K562 (cell line): Measurements from ENCODE around the gene TAOK2. TPM values are rescaled to one million over a fixed set of nuclear protein-coding genes. Genes with fewer than 3 reads are reported as not detected.

Experiments
- ATAC-seq: fragments of 200-7000 bp; cut with Tn5 transposase; 3 replicates; pipeline ENCODE4 v1.9.1; 2020; ENCODE audit warnings: moderate library complexity
- BruUV-seq: library from RNA; stranded (reverse); fragments of 400-500 nt; replicated peaks from 2 replicates; lab custom pipeline; 2021; lab: Mats Ljungman, UMichigan
- CTCF ChIA-PET: fragments of 300-600 bp; formaldehyde crosslinking; extraction: SDS; loops from one replicate; lab custom pipeline; 2021; ENCODE audit warnings: low intra/inter-chr PET ratio; lab: Yijun Ruan, JAX
- POLR2A ChIA-PET: fragments of 300-600, 350-650 bp; sonication (Branson Sonifier 250); formaldehyde crosslinking; extraction: SDS; loops from one replicate; lab custom pipeline; 2021; ENCODE audit warnings: antibody characterized with exemption, inconsistent platforms; lab: Yijun Ruan, JAX
- DNase-seq, 4 experiments: peaks; one replicate each; pipeline versions ENCODE4 v3.0.0 to v3.0.0-alpha.2; 2011 to 2018; ENCODE audit warnings: low spot score in 3 of 4, mixed read lengths in 3 of 4; ENCODE audit errors: extremely low read depth in 1 of 4
- FAIRE-seq: peaks from 2 replicates; lab custom pipeline; 2011; peaks lifted over from hg19 to GRCh38; lab: Jason Lieb, UNC
- H2AFZ ChIP-seq: 2 replicates; pipeline ENCODE4 v1.6.0; 2011; ENCODE audit warnings: low read depth, low read length, control low read depth, inconsistent platforms
- H3K27ac ChIP-seq: fragments of 200-600 bp; 3 replicates; pipeline ENCODE4 v1.8.0; 2011; ENCODE audit warnings: low read depth, mild to moderate bottlenecking, control low read depth, inconsistent platforms, low read length, moderate library complexity, mixed read lengths; ENCODE audit errors: extremely low read depth
- H3K27me3 ChIP-seq, 2 experiments: fragments of 300-600 bp in 1 of 2; 2 replicates in 1 of 2; 3 replicates in 1 of 2; pipeline versions ENCODE4 v1.6.0 to v1.8.0; 2011; ENCODE audit warnings: inconsistent platforms in 2 of 2, low read length in 2 of 2, mild to moderate bottlenecking in 1 of 2, mixed read lengths in 1 of 2, moderate library complexity in 1 of 2; ENCODE audit not compliant: control insufficient read depth in 2 of 2, insufficient read depth in 2 of 2
- H3K36me3 ChIP-seq: fragments of 300-600 bp; 3 replicates; pipeline ENCODE4 v1.8.0; 2011; ENCODE audit warnings: mild to moderate bottlenecking, low read length, inconsistent platforms; ENCODE audit not compliant: control insufficient read depth, insufficient read depth
- H3K4me1 ChIP-seq, 2 experiments: fragments of 200-600 bp in 1 of 2; replicated peaks in 1 of 2; 2 replicates in 1 of 2; 3 replicates in 1 of 2; pipeline versions ENCODE4 v1.5.1 to v1.8.0; 2011; ENCODE audit warnings: inconsistent platforms in 2 of 2, low read length in 2 of 2, mild to moderate bottlenecking in 1 of 2, mixed read lengths in 1 of 2, moderate library complexity in 1 of 2; ENCODE audit not compliant: control insufficient read depth in 2 of 2, insufficient read depth in 2 of 2
- H3K4me2 ChIP-seq: 2 replicates; pipeline ENCODE4 v1.6.1; 2011; ENCODE audit warnings: low read length, control low read depth, inconsistent platforms, mixed read lengths; ENCODE audit not compliant: insufficient read depth
- H3K4me3 ChIP-seq: fragments of 200-600 bp; sonication (generic), shearing (Covaris generic); 2 replicates; pipeline ENCODE4 v1.5.1; 2016; ENCODE audit warnings: control low read depth, inconsistent platforms
- H3K79me2 ChIP-seq: fragments of 200-600 bp; 3 replicates; pipeline ENCODE4 v1.8.0; 2011; ENCODE audit warnings: low read length, inconsistent platforms; ENCODE audit not compliant: control insufficient read depth, insufficient read depth
- H3K9ac ChIP-seq, 2 experiments: 2 replicates each; pipeline versions ENCODE4 v1.6.0 to v1.6.1; 2011; ENCODE audit warnings: low read depth in 2 of 2, low read length in 2 of 2, control low read depth in 1 of 2, inconsistent platforms in 1 of 2, mild to moderate bottlenecking in 1 of 2, mixed read lengths in 1 of 2; ENCODE audit not compliant: insufficient read depth in 1 of 2
- H3K9me1 ChIP-seq: one replicate; pipeline ENCODE4 v1.6.0; 2011; ENCODE audit warnings: inconsistent platforms, mild to moderate bottlenecking, low read length, moderate library complexity; ENCODE audit not compliant: control insufficient read depth, insufficient read depth
- H3K9me3 ChIP-seq: replicated peaks from 2 replicates; pipeline ENCODE4 v1.5.1; 2011; ENCODE audit warnings: low read depth, low read length, inconsistent platforms; ENCODE audit not compliant: control insufficient read depth, insufficient read depth
- H4K20me1 ChIP-seq: replicated peaks from 2 replicates; pipeline ENCODE4 v1.6.1; 2011; ENCODE audit warnings: low read length, inconsistent platforms, mixed read lengths; ENCODE audit not compliant: control insufficient read depth, insufficient read depth
- FOXK2 ChIP-seq, 2 experiments: fragments of 450-650 bp; IDR thresholded peaks in 1 of 2; conservative IDR thresholded peaks in 1 of 2; 2 replicates each; pipeline ENCODE4 v1.6.1; 2016; ENCODE audit warnings: low read depth in 2 of 2, mild to moderate bottlenecking in 1 of 2
- MBD2 ChIP-seq: sonication (generic); IDR thresholded peaks from 2 replicates; pipeline ENCODE4 v1.6.1; 2016; ENCODE audit warnings: low read depth, borderline replicate concordance
- OTX1 ChIP-seq: fragments of 450-650 bp; formaldehyde crosslinking; IDR thresholded peaks from 2 replicates; pipeline ENCODE4 v1.4.0; 2022; ENCODE audit warnings: mild to moderate bottlenecking
- PHB ChIP-seq: fragments of 250-450 bp; sonication (Bioruptor Pico); IDR thresholded peaks from 2 replicates; pipeline ENCODE4 v1.5.0; 2021
- PHF8 ChIP-seq: fragments of 200-600 bp; sonication (generic); IDR thresholded peaks from 2 replicates; pipeline ENCODE4 v1.6.1; 2012; ENCODE audit warnings: mixed run types, mild to moderate bottlenecking, inconsistent platforms, low read length, moderate library complexity, borderline replicate concordance
- SAP30 ChIP-seq: fragments of 200-600 bp; sonication (generic); IDR thresholded peaks from 2 replicates; pipeline ENCODE4 v1.6.1; 2012; ENCODE audit warnings: borderline replicate concordance, low read depth, mild to moderate bottlenecking, moderate library complexity, low read length, control low read depth, inconsistent platforms; ENCODE audit not compliant: insufficient read depth, poor library complexity, severe bottlenecking
- SPI1 ChIP-seq: IDR thresholded peaks from 2 replicates; pipeline ENCODE4 v1.6.1; 2011; ENCODE audit warnings: low read depth, low read length, control low read depth, borderline replicate concordance
- TBP ChIP-seq: optimal IDR thresholded peaks from 2 replicates; pipeline ENCODE3; 2011; ENCODE audit warnings: low read depth, low read length, improper control_type of control experiment
- ZFP36 ChIP-seq: fragments of 150-350 bp; IDR thresholded peaks from 2 replicates; pipeline ENCODE4 v1.6.1; 2018; ENCODE audit warnings: low read length, low read depth; ENCODE audit not compliant: partially characterized antibody
- ZFX ChIP-seq: sonication (generic); formaldehyde crosslinking; IDR thresholded peaks from 2 replicates; pipeline ENCODE4 v1.8.0; 2022; ENCODE audit warnings: mild to moderate bottlenecking, missing genetic modification reagents, moderate library complexity
- ZNF76 ChIP-seq: fragments of 250-450 bp; sonication (Bioruptor Pico); IDR thresholded peaks from 2 replicates; pipeline ENCODE4 v1.4.0; 2020; ENCODE audit warnings: mild to moderate bottlenecking, moderate library complexity, borderline replicate concordance
- WGBS: fragments of 100-300 bp; shearing (Covaris generic); methylation state at CpG from one replicate; pipeline ENCODE4 v1.1.6; 2016; ENCODE audit warnings: low coverage, mixed read lengths; ENCODE audit not compliant: insufficient coverage; ENCODE audit errors: missing lambda C conversion rate; 5-methylcytosine and 5-hydroxymethylcytosine counted together
- in situ Hi-C: fragments of 300-500 bp; cut with MboI; formaldehyde crosslinking; loops from 4 replicates; pipeline ENCODE4 v1.15.0; 2018; ENCODE audit warnings: inconsistent platforms, mixed read lengths
- intact Hi-C: fragments of 100-400 bp; cut with micrococcal nuclease; formaldehyde crosslinking; loops from 2 replicates; pipeline ENCODE4 v1.14.2; 2022
- polyA plus RNA-seq, 8 experiments: library from polyadenylated mRNA; depleted of rRNA in 4 of 8; stranded (reverse) in 5 of 8; unstranded in 3 of 8; fragments of >200 nt; fragmentation: Nextera tagmentation in 2 of 8; fragmentation: Illumina TruSeq in 1 of 8; extraction: Ambion mirVana in 2 of 8; extraction: Trizol in 1 of 8; gene quantifications; 2 replicates each; pipeline versions ENCODE4 v1.2.1 to v1.2.3, GENCODE V29; 2011 to 2014; ENCODE audit warnings: inconsistent platforms in 1 of 8, missing spikeins in 1 of 8
- total RNA-seq, 7 experiments: library from RNA; depleted of rRNA in 6 of 7; stranded (reverse); fragments of >200 nt in 6 of 7; fragmentation: Illumina TruSeq in 2 of 7; extraction: Trizol in 2 of 7; gene quantifications; 2 replicates each; pipeline versions ENCODE4 v1.2.1 to v1.2.3, GENCODE V29; 2011 to 2021; ENCODE audit warnings: low replicate concordance in 1 of 7
- TF ChIP-seq, protein P1 (sequence below): fragments of 250-450 bp; sonication (Bioruptor Pico); IDR thresholded peaks from 2 replicates; pipeline ENCODE4 v1.8.0; 2022; ENCODE audit warnings: moderate library complexity, mild to moderate bottlenecking, inconsistent platforms
- TF ChIP-seq, protein P2 (sequence below): fragments of 250-450 bp; sonication (Bioruptor Pico); IDR thresholded peaks from 2 replicates; pipeline ENCODE4 v1.8.0; 2021; ENCODE audit warnings: mild to moderate bottlenecking, moderate library complexity
- TF ChIP-seq, protein P3 (sequence below): fragments of 250-450 bp; sonication (Bioruptor Pico); IDR thresholded peaks from 2 replicates; pipeline ENCODE4 v1.8.0; 2022; ENCODE audit warnings: moderate library complexity, mild to moderate bottlenecking, inconsistent platforms

The TAOK2 gene
- total and polyA plus RNA-seq, 9 of the 15 experiments (the other 6 are each of a cell fraction or from before 2014, with no cell fraction given): 0.10 to 41.8 (median 13.7) TPM

- WGBS: 9% methylated on average over 18 of the region's 18 CpGs
- TF ChIP-seq FOXK2 (conservative IDR thresholded peaks at IDR 0.05 in 1 of 2, IDR thresholded peaks at IDR 0.05 in 1 of 2; ENCODE audit: low read depth in 2 of 2) (0 out of 4 replicates have a peak, but pooled peaks of 1 of the 2 experiments have one; percentile 22), PHB (CRISPR knock-in tag) (peak; percentile 69; the same call in 1 of the 2 replicates), OTX1 (CRISPR knock-in tag) (0 out of 2 replicates have a peak, but pooled peaks have one; percentile 39), ZFP36 (peak; percentile 24), SPI1 (0 out of 2 replicates have a peak, but pooled peaks have one; percentile 2), TBP (peak; percentile 8), ZFX (CRISPR knock-in tag) (peak; percentile 8; the same call in 1 of the 2 replicates), MBD2 (0 out of 2 replicates have a peak, but pooled peaks have one; percentile 12), SAP30 (peak; percentile 17), ZNF76 (0 out of 2 replicates have a peak, but pooled peaks have one; percentile 19), PHF8 (no peak)
- TF ChIP-seq, protein P1, sequence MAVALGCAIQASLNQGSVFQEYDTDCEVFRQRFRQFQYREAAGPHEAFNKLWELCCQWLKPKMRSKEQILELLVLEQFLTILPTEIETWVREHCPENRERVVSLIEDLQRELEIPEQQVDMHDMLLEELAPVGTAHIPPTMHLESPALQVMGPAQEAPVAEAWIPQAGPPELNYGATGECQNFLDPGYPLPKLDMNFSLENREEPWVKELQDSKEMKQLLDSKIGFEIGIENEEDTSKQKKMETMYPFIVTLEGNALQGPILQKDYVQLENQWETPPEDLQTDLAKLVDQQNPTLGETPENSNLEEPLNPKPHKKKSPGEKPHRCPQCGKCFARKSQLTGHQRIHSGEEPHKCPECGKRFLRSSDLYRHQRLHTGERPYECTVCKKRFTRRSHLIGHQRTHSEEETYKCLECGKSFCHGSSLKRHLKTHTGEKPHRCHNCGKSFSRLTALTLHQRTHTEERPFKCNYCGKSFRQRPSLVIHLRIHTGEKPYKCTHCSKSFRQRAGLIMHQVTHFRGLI (CRISPR knock-in tag): 0 out of 2 replicates have a peak, but pooled peaks have one; percentile 42
- TF ChIP-seq, protein P2, sequence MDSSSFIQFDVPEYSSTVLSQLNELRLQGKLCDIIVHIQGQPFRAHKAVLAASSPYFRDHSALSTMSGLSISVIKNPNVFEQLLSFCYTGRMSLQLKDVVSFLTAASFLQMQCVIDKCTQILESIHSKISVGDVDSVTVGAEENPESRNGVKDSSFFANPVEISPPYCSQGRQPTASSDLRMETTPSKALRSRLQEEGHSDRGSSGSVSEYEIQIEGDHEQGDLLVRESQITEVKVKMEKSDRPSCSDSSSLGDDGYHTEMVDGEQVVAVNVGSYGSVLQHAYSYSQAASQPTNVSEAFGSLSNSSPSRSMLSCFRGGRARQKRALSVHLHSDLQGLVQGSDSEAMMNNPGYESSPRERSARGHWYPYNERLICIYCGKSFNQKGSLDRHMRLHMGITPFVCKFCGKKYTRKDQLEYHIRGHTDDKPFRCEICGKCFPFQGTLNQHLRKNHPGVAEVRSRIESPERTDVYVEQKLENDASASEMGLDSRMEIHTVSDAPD (CRISPR knock-in tag): no peak
- TF ChIP-seq, protein P3, sequence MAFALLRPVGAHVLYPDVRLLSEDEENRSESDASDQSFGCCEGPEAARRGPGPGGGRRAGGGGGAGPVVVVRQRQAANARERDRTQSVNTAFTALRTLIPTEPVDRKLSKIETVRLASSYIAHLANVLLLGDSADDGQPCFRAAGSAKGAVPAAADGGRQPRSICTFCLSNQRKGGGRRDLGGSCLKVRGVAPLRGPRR (CRISPR knock-in tag): peak; percentile 64; the same call in 1 of the 2 replicates
These were observed 11.2 kb upstream of the TAOK2 start for GRCh38 chr16:29962344-29962994.

More at GRCh38 chr16:29962344-29962994, 11.2 kb upstream of the TAOK2 start:
- Histone ChIP-seq H3K4me1 (peaks cover 12 to 20% of the 10 kb centered on the region in 2 experiments; a peak in 4 of 5 replicates), H3K27me3 (no peaks in the 10 kb centered on the region), H3K9me1 (no peaks in the 10 kb centered on the region), H3K27ac (peak overlapping the region; percentile 85), H4K20me1 (no peaks in the 10 kb centered on the region), H3K9ac (peak overlapping the region; percentile 86 to 95), H3K9me3 (no peaks in the 10 kb centered on the region; the same call in 1 of the 2 replicates), H3K36me3 (peaks cover 7% of the 10 kb centered on the region; the same call in 2 of the 3 replicates), H3K4me3 (peak overlapping the region; percentile 69), H3K79me2 (peaks cover 7% of the 10 kb centered on the region; the same call in 2 of the 3 replicates), H2AFZ (peak overlapping the region; percentile 100), H3K4me2 (peak overlapping the region; percentile 87)
- in situ Hi-C loops: no loop called here
- POLR2A ChIA-PET: interaction anchor here (1.0 to 3.3 kb wide), 4 partner anchors 11 to 35 kb away, joined by 3 to 18 read pairs (median 11); partner anchors contain the start of gene TAOK2
- DNase-seq (peak in 3 of 4 experiments; percentile 7 to 20 (median 16)), ATAC-seq (0 out of 3 replicates have a peak, but pooled peaks have one; percentile 7), FAIRE-seq (peak; percentile 56)
- CTCF ChIA-PET: no interaction called here
- intact Hi-C loops: loop anchor here (5.0 kb wide), 1 partner anchor 35 kb away; the partner anchor contains the start of gene KCTD13
- TSS peak; percentile 84 for BruUV-seq
